Prostate gland (tissue), 2 donors: ENCODE results near the gene IL20.

Source experiments
- POLR2AphosphoS5 ChIP-seq: sonication (generic); formaldehyde crosslinking; IDR thresholded peaks from one replicate; pipeline ENCODE4 v1.6.1; 2017; ENCODE audit warnings: antibody characterized with exemption
- TF ChIP-seq, protein P1 (sequence below), 4 experiments: fragments of 200-600 bp in 2 of 4; fragments of 450-650 bp in 2 of 4; sonication (generic) in 2 of 4; IDR thresholded peaks; 1 replicate in 3 of 4; 2 replicates in 1 of 4; pipeline ENCODE4 v1.5.1; 2016 to 2019; ENCODE audit warnings: antibody characterized with exemption in 4 of 4, mild to moderate bottlenecking in 2 of 4, moderate library complexity in 2 of 4

DNA sequence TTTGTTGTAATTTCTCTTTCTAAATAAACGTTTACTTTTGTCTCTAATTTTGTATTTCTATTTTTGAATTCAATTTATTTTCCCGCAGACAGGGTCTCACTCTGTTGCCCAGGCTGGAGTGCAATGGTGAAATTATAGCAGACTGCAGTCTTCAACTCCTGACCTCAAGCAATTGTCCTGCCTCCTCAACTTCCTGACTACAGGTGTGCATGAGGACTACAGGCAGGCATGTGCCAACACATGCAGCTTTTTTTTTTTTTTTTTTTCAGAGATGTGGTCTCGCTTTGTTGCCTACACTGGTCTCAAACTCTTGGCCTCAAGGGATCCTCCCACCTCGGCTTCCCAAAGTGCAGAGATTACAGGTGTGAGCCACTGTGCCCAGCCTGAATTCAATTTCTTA, 36.7 kb upstream of the IL20 start:
- TF ChIP-seq, protein P1, sequence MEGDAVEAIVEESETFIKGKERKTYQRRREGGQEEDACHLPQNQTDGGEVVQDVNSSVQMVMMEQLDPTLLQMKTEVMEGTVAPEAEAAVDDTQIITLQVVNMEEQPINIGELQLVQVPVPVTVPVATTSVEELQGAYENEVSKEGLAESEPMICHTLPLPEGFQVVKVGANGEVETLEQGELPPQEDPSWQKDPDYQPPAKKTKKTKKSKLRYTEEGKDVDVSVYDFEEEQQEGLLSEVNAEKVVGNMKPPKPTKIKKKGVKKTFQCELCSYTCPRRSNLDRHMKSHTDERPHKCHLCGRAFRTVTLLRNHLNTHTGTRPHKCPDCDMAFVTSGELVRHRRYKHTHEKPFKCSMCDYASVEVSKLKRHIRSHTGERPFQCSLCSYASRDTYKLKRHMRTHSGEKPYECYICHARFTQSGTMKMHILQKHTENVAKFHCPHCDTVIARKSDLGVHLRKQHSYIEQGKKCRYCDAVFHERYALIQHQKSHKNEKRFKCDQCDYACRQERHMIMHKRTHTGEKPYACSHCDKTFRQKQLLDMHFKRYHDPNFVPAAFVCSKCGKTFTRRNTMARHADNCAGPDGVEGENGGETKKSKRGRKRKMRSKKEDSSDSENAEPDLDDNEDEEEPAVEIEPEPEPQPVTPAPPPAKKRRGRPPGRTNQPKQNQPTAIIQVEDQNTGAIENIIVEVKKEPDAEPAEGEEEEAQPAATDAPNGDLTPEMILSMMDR (IDR thresholded peaks at IDR 0.05) = no peak
- TF ChIP-seq POLR2AphosphoS5 = no peak
